Astrocyte (in vitro differentiated cells and primary cell): ENCODE data around the gene SLC9A9.

Source experiments
- CTCF ChIP-seq: IDR thresholded peaks from 2 replicates; pipeline ENCODE4 v1.5.1; 2011; ENCODE audit warnings: low read depth, mild to moderate bottlenecking, inconsistent platforms, low read length, moderate library complexity; ENCODE audit not compliant: insufficient read depth
- EZH2 ChIP-seq: IDR thresholded peaks from 2 replicates; pipeline ENCODE4 v1.6.1; 2012; ENCODE audit warnings: mild to moderate bottlenecking, low read length, inconsistent platforms; ENCODE audit not compliant: insufficient read depth

- no peak for TF ChIP-seq CTCF
- TF ChIP-seq EZH2 = no peak
Observed at GRCh38 chr3:143240886-143241285, 607.4 kb downstream of the SLC9A9 start.
